GM18951 (cell line): Measurements from ENCODE around the gene ADAMTSL1.

Experiments
- POLR2A ChIP-seq: IDR thresholded peaks from 4 replicates; pipeline ENCODE4 v1.6.1; 2011; ENCODE audit warnings: mild to moderate bottlenecking; ENCODE audit not compliant: insufficient read length, insufficient read depth; ENCODE audit errors: extremely low read depth
- in situ Hi-C: fragments of 300-500 bp; cut with MboI; formaldehyde crosslinking; loops from one replicate; pipeline ENCODE4 v1.12.0; 2022; ENCODE audit warnings: low sequenced_read_pairs, mixed read lengths, inconsistent platforms; ENCODE audit not compliant: unreplicated experiment

The ADAMTSL1 gene

DNA sequence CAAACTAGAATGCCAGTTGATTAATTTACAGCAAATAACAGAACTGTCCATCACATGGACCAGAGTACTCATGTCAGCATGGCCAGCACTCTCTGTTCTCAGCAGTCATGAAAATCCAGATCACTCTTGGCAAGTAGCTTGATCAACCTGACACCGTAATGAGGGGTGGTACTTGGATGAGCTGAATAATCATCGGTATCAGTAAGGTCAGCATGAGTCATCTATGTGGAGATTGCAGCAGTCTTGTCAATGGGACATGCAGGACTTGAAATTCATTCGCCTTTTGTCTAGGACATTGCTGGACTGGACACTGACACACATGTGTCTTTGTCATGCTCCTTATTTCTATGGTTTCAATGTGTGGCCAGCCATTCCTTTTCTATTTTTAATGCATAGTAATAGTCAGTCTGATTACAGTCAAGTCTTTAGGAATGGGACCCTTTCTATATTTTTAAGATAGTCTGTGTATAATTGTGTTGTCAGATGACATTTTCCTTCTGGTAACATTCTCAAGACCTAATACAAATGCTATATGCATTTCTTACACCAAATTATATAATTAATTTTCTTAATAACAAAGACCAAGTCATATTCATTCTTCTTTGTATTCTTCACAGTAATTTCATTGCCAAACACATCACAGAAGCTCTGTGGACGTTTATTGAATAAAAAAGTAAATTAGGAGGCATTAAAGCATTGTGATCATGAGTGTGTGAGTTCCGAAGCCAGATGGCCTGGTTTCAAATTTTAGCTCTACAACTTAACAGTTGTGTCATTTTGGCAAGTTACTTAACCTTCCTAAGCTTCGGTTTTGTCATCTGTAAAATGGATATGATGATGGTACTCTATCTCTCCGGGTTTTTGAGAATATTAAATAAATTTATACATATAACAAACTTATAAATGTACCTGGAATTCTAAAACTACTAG lies 57.4 kb downstream of the ADAMTSL1 start:
- in situ Hi-C loops = no loop called here
- TF ChIP-seq POLR2A = no peak

DNA sequence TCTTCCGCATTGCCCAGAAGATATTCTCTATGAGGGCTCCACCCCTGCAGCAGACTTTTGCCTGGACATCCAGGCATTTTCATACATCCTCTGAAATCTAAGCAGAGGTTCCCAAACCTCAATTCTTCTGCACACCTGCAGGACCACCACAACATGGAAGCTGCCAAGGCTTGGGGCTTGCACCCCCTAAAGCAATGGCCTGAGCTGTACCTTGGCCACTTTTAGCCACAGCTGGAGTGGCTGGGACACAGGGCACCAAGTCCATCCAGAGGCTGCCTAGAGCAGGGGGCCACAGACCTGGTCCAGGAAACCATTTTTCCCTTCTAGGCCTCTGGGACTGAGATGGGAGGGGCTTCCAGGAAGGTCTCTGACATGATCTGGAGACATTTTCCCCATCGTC lies 60.7 kb downstream of the ADAMTSL1 start:
- TF ChIP-seq POLR2A = no peak
- in situ Hi-C loops = no loop called here

DNA sequence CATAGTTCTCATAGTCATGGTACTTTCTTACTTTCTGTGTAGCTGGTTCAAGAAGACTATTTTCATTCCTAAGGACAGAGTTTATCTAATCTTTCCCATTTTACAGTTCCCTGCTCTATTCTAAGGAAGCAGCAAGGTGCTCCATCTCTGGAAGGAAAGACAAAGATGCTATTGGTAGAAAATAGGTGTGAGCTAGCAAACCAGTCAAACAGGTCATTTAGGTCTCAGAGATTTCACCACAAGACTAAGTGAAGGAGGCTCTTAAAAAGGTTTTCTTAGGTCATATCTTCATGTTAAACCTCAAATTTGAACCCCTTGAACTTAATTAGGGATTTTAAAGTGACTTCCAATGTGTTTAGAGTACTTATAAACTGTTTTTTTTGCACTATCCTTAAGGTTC lies 62.6 kb downstream of the ADAMTSL1 start:
- in situ Hi-C loops = no loop called here
- TF ChIP-seq POLR2A = no peak

DNA sequence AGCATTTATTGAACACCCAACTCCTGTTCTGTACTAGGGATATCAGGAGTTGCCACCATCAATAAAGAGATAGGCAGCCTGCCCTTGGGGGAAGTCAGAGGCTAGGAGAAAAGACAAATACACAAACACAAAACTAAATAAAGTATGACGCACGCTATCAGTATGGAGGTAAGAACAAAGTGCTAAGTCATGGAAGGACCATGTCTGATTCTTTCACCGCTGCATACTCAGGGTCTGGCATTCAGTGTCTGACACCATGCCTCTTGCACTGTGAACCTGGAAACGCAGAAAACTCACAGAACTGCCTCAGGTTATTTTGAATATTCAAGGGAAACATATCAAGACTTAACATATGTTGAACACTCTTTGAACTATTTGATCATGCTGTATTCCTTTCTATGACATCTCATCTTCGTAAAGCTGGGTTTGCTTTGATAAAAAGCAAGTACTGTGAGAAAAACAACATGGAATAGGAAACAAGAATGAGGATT lies 65.3 kb downstream of the ADAMTSL1 start:
- no peak for TF ChIP-seq POLR2A
- in situ Hi-C loops = no loop called here

DNA sequence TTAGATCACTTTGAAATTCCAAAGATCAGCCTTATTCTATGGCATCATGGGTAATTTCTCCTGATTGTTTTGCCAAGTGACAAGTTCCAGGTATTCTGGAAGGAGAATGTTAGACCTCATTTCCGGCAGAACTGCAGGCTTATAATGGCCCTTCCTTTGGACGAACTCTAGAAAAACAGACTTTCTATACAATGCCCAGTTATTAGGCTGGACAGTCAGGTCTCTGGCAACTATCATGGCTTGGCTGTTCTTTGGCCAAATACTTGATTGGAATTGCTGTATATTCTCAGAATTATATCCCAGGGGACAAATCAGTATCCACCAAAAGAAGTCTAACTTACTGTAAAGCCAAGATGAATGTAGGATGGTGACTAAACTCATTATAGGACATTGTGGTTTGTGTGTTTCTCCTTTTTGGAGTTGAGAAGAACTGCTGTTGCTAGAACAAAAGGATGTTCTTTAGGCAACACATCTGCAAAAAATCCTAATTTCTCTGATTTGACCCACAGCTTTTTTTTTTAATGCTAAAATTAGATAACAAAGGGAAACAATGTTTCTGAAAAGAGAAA lies 69.0 kb downstream of the ADAMTSL1 start:
- TF ChIP-seq POLR2A = no peak
- in situ Hi-C loops = no loop called here

DNA sequence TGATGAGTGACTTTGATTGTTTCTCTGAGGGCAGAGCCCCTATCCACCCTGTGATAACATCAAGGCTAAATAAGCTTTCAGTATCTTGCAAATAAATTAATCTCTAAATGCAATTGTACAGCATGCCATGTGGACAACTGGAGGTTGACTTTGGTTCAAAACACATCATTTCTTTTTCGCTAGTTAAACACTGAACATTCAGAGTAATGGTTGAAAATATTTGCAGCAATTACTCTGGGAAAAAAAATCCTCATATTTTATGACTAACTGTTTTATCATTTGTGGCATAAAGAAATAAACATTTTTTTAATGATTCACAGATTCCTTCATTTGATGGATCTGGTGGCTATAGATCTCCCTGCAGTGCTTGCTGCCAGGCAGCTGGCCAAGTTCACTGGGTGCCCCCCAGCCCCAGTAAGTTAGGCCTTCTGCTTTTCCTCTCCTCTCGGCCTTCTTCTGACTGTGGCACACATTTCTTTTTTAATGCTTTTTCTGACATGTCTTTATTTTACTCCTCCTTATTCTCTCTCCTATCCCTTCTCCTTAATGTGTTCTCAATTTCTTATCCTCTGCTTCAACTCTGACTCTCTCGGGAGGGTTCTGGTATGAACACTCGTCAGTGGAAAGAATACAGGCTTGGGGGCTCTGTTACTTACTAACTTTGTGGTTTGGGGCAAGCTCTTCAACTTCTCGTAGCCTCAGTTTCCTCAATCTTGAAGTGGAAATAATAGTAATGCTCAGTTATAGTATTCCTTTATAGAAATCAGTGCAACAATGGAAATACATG lies 69.6 kb downstream of the ADAMTSL1 start:
- TF ChIP-seq POLR2A = no peak
- in situ Hi-C loops = no loop called here

DNA sequence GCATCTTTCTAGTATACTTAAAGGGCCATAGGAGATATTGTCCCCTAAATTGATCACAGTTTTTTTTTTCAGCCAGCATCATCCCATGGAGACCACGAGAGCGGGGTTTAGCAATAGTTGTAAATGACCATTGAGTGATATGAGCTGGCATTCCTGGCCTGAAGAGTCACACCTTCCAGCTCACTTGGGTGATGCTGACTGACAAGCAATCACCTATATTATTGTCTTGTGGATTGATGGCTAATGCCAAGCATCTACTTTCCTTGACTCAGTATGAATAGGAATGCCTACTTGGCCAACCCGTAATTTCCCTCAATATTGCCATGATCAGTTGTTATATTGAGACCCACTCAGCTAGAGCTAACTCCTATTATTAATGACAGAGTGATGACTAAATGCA lies 70.5 kb downstream of the ADAMTSL1 start:
- in situ Hi-C loops = no loop called here
- TF ChIP-seq POLR2A = no peak

DNA sequence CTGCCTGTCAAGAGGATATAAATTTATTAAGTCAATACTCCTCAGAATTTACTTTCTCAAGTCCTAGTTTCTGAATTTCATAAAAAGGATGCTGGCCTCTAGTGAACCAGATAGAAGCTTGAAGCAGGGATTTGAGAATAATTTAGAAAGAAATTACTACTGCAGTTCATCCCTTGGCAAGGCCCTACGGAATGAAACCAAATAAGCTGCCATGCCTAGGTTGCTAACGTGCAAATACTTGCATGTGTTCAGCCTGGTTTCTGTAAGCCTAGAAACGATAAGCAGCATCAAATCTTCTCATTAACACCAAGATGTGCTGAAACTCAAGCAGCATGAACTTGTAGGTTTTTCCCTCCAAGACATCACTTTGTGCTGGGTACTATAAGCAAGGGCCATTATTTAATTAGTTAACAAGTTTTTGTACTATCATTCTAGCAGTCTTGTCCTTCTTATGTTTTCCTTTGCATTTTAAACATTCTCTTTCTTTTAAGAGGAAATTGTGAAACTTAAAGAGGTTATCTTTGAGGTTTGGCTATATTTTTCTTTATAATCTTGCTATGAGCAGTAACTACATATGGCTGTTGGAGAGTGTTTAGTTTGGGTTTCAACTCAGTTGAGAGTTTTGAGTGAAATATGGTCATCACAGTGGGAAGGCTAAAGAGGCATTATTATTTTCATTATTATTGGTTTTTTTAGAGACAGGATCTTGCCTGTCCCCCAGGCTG lies 71.8 kb downstream of the ADAMTSL1 start:
- in situ Hi-C loops = no loop called here
- no peak for TF ChIP-seq POLR2A

DNA sequence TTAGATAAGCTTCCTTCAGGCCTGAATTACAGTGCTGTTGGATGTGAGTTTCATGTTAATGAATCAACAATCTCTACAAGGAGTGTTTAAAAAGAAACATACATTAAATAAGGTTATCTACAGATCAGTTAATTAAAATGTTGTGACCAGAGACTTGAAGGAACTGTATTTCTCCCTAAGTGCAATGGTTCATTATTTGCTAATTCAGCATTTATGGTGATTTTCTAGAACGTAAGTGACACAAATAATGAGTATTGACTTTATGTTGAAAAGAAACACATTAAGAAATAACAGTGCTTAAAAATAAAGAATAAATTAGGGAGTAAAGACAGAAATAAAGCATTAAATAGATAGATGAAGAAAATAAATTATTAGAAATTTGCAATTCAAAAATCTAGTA lies 74.5 kb downstream of the ADAMTSL1 start:
- TF ChIP-seq POLR2A = no peak
- in situ Hi-C loops = no loop called here

DNA sequence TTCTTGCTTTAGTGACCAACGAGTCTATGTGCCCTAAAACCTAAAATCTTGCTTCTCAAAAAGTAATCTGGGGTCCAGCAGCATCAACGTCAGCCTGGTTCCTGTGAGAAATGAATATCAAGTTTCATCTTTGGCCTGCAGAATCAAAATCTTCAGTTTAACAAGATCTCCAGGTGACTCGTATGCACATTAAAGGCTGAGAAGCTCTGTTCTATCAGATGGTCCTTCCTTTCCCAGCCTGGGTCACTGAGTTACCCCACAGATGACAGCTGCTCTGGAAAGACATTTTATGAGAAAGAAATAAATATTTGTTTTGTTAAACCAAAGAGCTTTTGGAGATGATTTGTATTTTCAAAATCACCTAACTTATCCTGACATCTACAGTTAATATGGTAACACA lies 75.8 kb downstream of the ADAMTSL1 start:
- TF ChIP-seq POLR2A = no peak
- in situ Hi-C loops = no loop called here

DNA sequence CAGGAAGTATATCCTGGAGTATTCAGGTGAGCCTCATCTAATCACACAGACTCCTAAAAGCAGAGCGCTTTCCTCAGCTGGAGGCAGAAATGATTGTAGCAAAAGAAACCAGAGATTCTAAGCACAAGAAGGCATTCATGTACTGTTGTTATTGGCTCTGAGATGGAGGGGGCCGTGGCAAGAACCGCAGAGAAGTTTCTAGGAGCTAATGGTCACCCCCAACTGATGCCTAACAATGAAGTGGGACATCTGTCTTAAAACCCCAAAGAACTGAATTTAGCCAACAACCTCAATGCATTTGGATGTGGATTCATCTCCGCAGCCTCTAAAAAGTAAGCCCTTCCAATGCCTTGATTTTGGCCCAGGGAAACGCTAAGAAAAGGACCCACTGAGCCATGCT lies 76.3 kb downstream of the ADAMTSL1 start:
- no peak for TF ChIP-seq POLR2A
- in situ Hi-C loops = no loop called here

DNA sequence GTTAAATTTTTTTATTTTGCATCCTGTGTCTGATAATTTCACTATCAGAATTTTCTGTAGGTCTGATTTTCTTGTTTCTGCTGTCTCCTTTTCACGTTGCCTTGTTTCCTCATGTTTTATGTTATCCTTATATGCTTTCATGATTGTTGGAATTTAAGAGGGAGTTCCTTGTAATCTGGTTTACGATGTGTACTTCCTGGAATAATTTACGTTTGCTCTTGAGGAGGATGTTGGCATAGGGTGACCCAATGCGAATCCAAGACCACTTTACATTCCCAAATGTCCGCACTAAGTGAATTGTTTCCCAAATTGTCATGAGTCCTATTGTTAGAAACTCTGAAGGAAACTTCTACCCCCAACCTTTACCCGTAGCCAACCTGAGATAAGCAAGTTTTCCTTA lies 80.3 kb downstream of the ADAMTSL1 start:
- in situ Hi-C loops = no loop called here
- TF ChIP-seq POLR2A = no peak
